Cortex of kidney (tissue), 1 donor: ENCODE results near the gene HAPLN1.

Experiments used
- DNase-seq: peaks from one replicate; lab custom pipeline; 2025; lab: John Stamatoyannopoulos, UW

The HAPLN1 gene

GRCh38 chr5:83641946-83642345 lies 78.7 kb downstream of the HAPLN1 start:
- DNase-seq: no peak

- DNase-seq: no peak
These were observed 80.7 kb downstream of the HAPLN1 start for GRCh38 chr5:83639911-83640310.

- DNase-seq: no peak
These were observed 84.5 kb downstream of the HAPLN1 start for GRCh38 chr5:83636156-83636555.

- DNase-seq: no peak
These were observed 87.4 kb downstream of the HAPLN1 start for GRCh38 chr5:83633285-83633684.

GRCh38 chr5:83632874-83633273 lies 87.8 kb downstream of the HAPLN1 start:
- no peak for DNase-seq

- no peak for DNase-seq
These were observed 92.3 kb downstream of the HAPLN1 start for GRCh38 chr5:83628360-83628759.

- no peak for DNase-seq
These were observed 105.8 kb downstream of the HAPLN1 start for GRCh38 chr5:83614841-83615240.

- no peak for DNase-seq
These were observed 112.5 kb downstream of the HAPLN1 start for GRCh38 chr5:83608122-83608521.

- DNase-seq: no peak
These were observed 125.4 kb downstream of the HAPLN1 start for GRCh38 chr5:83595217-83595616.

- no peak for DNase-seq
These were observed 129.7 kb downstream of the HAPLN1 start for GRCh38 chr5:83590966-83591365.

GRCh38 chr5:83589786-83590185 lies 130.9 kb downstream of the HAPLN1 start:
- no peak for DNase-seq
